Central memory CD8-positive, alpha-beta T cell (primary cell): ENCODE data around the gene ATG101.
"Not testable (repeated sequence)": the region's sequence is repeated elsewhere in the genome, so short reads cannot be mapped to it uniquely, and the experiment has no call there.

Source experiments
- ATAC-seq: fragments of 150-1000 bp; cut with Tn5 transposase; replicated peaks from 2 replicates; pipeline ENCODE4 v1.10.0; 2022; ENCODE audit warnings: mild to moderate bottlenecking, moderate FRiP score, moderate number of reproducible peaks; ENCODE audit not compliant: poor library complexity, severe bottlenecking; ENCODE audit errors: extremely low read depth
- DNase-seq, 2 donors: peaks; one replicate each; pipeline ENCODE4 v3.0.0; 2021; ENCODE audit warnings: low spot score in 2 of 2
- H3K27ac Mint-ChIP-seq: one replicate; pipeline ENCODE4 v1.8.0; 2022; ENCODE audit warnings: low read depth, mild to moderate bottlenecking, moderate library complexity, mixed read lengths
- H3K27me3 Mint-ChIP-seq: one replicate; pipeline ENCODE4 v1.8.0; 2022; ENCODE audit warnings: mixed read lengths
- H3K36me3 Mint-ChIP-seq: one replicate; pipeline ENCODE4 v1.8.0; 2022; ENCODE audit warnings: mild to moderate bottlenecking, moderate library complexity, mixed read lengths; ENCODE audit not compliant: insufficient read depth
- H3K4me1 Mint-ChIP-seq: one replicate; pipeline ENCODE4 v1.8.0; 2022; ENCODE audit warnings: mixed read lengths
- H3K4me3 Mint-ChIP-seq: one replicate; pipeline ENCODE4 v1.8.0; 2022; ENCODE audit warnings: mild to moderate bottlenecking, moderate library complexity, mixed read lengths
- H3K9me3 Mint-ChIP-seq: one replicate; pipeline ENCODE4 v1.8.0; 2022; ENCODE audit warnings: mixed read lengths

The ATG101 gene

DNA sequence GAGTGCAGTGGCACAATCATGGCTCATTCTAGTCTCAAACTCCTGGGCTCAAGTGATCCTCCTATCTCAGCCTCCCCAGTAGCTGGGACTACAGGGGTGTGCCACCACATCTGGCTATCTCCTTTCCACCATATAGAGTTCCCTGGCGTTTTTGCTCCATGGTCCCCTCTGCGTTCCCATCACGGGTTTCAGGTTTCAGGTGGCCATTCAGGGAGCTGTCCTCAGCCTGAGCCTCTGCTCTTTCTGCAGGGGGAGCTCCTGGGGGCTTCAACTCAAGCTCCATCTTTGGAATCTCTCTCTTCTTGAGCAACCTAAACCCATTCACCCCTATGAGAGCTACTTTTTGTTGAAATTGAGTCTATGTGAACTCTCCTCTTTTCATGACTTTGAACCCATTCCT is 21.3 kb downstream of the ATG101 start:
- Mint-ChIP-seq H3K36me3 (no peaks in the 10 kb centered on the region), H3K27me3 (peaks cover 88% of the 10 kb centered on the region), H3K9me3 (no peaks in the 10 kb centered on the region), H3K27ac (no peak overlapping the region), H3K4me3 (no peak overlapping the region), H3K4me1 (no peaks in the 10 kb centered on the region)
- no peak for ATAC-seq
- DNase-seq: no peak

DNA sequence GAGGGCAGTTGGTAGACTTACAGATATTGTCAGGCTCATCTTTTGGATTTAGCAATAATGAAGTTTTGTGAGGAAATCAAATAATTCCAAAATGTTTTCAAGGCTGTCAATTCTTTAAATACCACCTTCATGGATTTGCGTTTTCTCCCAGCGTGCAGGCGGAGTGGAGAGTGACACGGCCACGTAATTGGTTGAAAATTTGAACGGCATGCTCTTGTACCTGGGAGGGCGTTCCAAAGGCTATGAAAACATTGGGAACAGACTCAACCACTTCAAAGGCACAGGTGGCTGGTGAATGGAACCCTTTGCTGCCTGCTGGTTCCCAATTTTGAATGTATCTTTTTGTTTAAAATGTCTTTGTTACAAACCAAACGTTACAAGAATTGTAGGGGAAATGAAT is 22.1 kb downstream of the ATG101 start:
- H3K36me3 Mint-ChIP-seq: no peaks in the 10 kb centered on the region
- no peaks in the 10 kb centered on the region for H3K9me3 Mint-ChIP-seq
- no peak overlapping the region for H3K27ac Mint-ChIP-seq
- no peak for DNase-seq
- peaks cover 85% of the 10 kb centered on the region for H3K27me3 Mint-ChIP-seq
- H3K4me1 Mint-ChIP-seq: no peaks in the 10 kb centered on the region
- no peak overlapping the region for H3K4me3 Mint-ChIP-seq
- ATAC-seq: no peak

DNA sequence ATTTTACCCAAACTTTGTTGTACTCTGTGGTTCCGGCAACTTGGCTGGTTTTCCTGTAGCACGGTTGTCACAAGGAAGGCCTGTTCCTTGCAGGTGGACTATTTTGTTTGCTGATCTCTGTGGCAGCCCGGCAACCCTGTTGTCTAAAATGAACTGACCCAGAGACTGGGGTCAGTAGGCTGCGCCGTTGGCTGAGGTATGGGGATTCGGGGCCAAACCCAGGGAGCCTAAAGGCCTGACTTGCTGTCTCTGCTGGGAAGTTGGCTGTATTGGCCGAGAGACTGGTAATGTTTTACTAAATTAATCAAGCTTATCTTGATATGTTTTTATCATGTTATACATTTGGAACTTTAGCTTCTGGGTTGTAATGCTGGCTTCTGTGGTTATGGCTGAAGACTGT is 23.6 kb downstream of the ATG101 start:
- H3K4me1 Mint-ChIP-seq: no peaks in the 10 kb centered on the region
- no peaks in the 10 kb centered on the region for H3K9me3 Mint-ChIP-seq
- peaks cover 85% of the 10 kb centered on the region for H3K27me3 Mint-ChIP-seq
- DNase-seq (no peak), ATAC-seq (no peak)
- no peak overlapping the region for H3K4me3 Mint-ChIP-seq
- H3K27ac Mint-ChIP-seq: no peak overlapping the region
- H3K36me3 Mint-ChIP-seq: no peaks in the 10 kb centered on the region

GRCh38 chr12:52096332-52097044 is 26.7 kb downstream of the ATG101 start:
- no peaks in the 10 kb centered on the region for H3K9me3 Mint-ChIP-seq
- no peaks in the 10 kb centered on the region for H3K4me1 Mint-ChIP-seq
- no peak overlapping the region for H3K4me3 Mint-ChIP-seq
- DNase-seq (no peak), ATAC-seq (no peak)
- peaks cover 80% of the 10 kb centered on the region for H3K27me3 Mint-ChIP-seq
- peaks cover 2% of the 10 kb centered on the region for H3K36me3 Mint-ChIP-seq
- H3K27ac Mint-ChIP-seq: no peak overlapping the region

GRCh38 chr12:52097045-52097666 is 27.4 kb downstream of the ATG101 start:
- Mint-ChIP-seq H3K4me1 (no peaks in the 10 kb centered on the region), H3K36me3 (peaks cover 2% of the 10 kb centered on the region)
- ATAC-seq: no peak

DNA sequence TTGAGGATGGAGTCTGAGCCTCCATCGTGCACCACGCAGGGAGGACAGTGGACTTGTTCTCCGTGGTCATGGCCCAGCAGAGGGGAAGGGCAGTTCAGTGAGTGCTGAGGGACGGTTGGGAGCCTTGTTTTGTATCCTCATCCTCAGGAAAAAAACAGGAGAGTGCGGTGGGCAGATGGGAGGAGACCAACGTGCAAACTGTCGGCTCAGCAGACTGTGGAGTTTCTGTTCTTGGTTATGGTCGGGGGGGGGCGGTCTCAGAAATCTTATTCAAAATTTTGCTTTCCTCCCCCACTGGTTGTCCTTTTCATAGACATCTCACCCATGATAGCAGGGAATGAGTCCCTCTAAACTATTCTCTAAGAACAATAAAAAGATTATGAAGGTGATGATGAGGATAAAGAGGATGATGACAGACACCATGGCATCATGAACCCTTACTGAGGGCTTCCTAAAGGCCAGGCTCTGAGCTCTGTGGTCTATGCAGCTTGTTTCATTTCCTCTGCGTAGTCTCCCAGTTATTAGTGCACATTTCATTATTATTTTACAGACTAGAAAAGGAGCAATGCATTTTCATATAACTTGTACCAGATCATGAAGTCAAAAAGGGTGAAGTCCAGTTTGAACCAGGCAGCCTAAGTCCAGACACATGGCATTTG is 34.8 kb downstream of the ATG101 start:
- not testable (repeated sequence) for H3K4me3 Mint-ChIP-seq, H3K36me3 Mint-ChIP-seq, DNase-seq, H3K9me3 Mint-ChIP-seq, H3K4me1 Mint-ChIP-seq, H3K27ac Mint-ChIP-seq, ATAC-seq
- H3K27me3 Mint-ChIP-seq: peaks cover 82% of the 10 kb centered on the region

More at GRCh38 chr12:52097045-52097666, 27.4 kb downstream of the ATG101 start:
- DNase-seq: no peak
- no peaks in the 10 kb centered on the region for H3K9me3 Mint-ChIP-seq
- no peak overlapping the region for H3K4me3 Mint-ChIP-seq
- peaks cover 80% of the 10 kb centered on the region for H3K27me3 Mint-ChIP-seq
- no peak overlapping the region for H3K27ac Mint-ChIP-seq

GRCh38 chr12:52116222-52117125 is 46.7 kb downstream of the ATG101 start:
- peaks cover 32% of the 10 kb centered on the region for H3K27me3 Mint-ChIP-seq
- not testable (repeated sequence) for H3K9me3 Mint-ChIP-seq, H3K36me3 Mint-ChIP-seq, H3K27ac Mint-ChIP-seq, H3K4me3 Mint-ChIP-seq, H3K4me1 Mint-ChIP-seq, ATAC-seq
- DNase-seq: peak in 1 of 2 donors; percentile 23

GRCh38 chr12:52117806-52118475 is 48.2 kb downstream of the ATG101 start:
- H3K36me3 Mint-ChIP-seq, H3K9me3 Mint-ChIP-seq, H3K4me3 Mint-ChIP-seq, H3K27ac Mint-ChIP-seq, ATAC-seq, DNase-seq: not testable (repeated sequence)
- peaks cover 47% of the 10 kb centered on the region for H3K27me3 Mint-ChIP-seq
- peaks cover 20% of the 10 kb centered on the region for H3K4me1 Mint-ChIP-seq

GRCh38 chr12:52119398-52120254 is 49.8 kb downstream of the ATG101 start:
- H3K27me3 Mint-ChIP-seq: peaks cover 58% of the 10 kb centered on the region

DNA sequence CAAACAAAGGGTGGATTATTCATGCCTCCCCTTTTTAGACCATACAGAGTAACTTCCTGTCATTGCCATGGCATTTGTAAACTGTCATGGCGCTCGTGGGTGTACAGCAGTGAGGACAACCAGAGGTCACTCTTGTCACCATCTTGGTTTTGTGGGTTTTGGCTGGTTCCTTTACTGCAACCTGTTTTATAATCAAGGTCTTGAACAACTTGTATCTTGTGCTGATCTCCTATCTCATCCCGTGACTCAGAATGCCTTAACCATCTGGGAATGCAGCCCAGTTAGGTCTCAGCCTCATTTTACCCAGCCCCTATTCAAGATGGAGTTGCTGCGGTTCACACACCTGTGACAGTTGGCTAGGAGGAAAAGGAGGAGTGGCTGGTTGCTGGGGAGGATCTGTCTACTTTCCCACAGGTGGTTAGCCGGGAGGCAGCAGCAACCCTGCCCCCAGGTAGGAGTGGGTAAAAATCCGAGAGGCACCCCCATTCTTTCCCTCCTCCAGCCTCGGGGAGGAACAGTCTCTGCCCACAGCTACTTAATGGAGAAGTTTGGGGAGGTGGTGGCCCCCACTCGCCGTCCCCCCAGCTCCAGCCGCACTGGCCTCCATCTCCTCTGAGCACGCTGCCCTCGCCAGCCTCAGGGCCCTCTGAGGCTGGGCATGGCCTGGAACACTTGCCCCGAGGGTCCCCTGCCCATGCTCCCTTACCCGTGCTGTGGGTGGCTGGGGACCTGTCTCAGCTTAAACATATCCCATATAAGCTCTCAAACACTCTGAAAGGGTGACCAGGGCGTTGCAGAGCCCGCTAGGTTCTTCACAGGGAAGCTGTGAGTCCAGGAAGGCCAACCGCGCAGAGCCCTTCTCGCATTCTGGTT is 51.4 kb downstream of the ATG101 start:
- Mint-ChIP-seq H3K4me1 (peaks cover 20% of the 10 kb centered on the region), H3K27me3 (peaks cover 64% of the 10 kb centered on the region), H3K36me3 (peaks cover 2% of the 10 kb centered on the region), H3K9me3 (no peaks in the 10 kb centered on the region), H3K4me3 (no peak overlapping the region), H3K27ac (peak overlapping the region; percentile 38)
- ATAC-seq: no peak
- no peak for DNase-seq

More at GRCh38 chr12:52119398-52120254, 49.8 kb downstream of the ATG101 start:
- H3K36me3 Mint-ChIP-seq: peaks cover 2% of the 10 kb centered on the region
- DNase-seq (no peak), ATAC-seq (no peak)
- H3K4me3 Mint-ChIP-seq: no peak overlapping the region
- H3K27ac Mint-ChIP-seq: no peak overlapping the region
- H3K4me1 Mint-ChIP-seq: peaks cover 20% of the 10 kb centered on the region
- no peaks in the 10 kb centered on the region for H3K9me3 Mint-ChIP-seq
